COLO829 (cell line): ENCODE measurements around the gene P4HB.

Experiments
- DNase-seq: peaks from one replicate; pipeline ENCODE4 v3.0.0; 2012; ENCODE audit warnings: low spot score

Gene P4HB

GRCh38 chr17:81868674-81869220 lies 8.4 kb upstream of the P4HB start:
- no peak for DNase-seq

DNA sequence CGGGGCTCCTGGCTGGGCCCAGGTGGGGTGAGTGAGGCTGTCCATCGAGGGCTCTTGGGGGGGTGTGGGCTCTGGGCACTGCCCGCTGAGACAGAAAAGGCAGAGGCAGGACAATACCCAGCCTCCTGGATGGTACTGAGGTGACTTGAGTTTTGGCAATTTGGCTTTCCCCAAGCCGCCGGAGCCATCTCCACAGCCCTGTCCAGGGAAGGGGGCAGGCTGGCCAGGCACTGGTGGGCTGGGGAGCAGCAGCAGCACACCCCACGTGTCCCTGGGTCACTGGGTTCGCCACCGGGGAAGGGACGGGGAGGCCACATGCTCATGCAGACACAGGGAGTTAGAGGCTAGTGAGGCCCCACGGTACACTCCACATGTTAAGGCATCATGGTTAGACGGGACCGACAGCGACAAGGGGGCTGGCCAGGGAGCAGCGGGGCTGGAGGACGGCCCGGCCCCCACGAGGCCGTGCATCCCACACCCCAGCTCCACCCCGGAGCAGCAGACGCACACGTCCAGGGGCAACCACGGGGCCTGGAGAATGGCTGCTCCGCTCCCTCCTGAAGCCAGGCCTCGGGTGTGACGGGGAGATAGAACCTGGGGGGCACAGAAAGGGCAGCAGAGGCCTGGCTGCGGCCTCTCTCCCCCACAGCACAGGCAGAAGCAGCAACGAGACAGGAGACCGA lies 7.8 kb upstream of the P4HB start:
- no peak for DNase-seq

DNA sequence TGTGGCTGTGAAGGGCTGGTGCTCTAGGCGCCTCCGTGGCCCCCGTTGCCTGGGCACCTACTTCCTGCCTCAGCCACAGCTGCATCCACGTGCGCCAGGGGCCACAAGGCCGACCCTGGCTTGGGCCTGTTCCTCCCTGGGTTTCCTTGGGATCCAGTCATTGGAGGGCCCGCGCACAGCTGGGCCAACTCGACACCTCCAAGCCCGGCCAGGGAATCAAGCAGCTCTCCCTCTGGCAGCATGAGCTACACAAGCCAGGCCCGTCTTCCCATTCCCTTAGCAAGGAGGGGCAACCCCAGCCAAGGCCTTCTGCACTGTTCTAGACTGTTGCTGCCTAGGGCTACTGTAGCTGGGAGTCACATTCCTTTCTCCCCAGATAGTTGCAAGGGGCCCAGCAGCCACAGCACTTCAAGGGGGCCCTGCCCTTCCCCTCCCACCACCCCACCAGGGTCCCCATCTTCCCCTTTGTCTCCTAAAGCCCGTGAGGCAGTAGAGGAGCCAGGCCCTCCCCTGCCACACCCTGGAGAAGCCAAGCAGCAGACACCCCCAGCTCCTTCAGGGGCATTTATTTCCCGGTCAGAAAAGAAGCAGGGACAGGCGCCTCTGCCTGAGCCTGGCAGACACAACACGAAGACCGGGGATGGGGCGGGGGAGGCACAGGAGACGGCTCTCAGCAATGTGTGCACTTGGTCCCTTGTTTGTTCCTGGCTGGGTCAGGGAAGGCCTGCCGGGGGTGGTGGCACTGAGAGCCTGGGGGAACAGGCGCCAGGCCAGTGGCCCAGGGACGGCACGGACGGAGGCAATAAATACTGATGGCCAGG lies 7.0 kb upstream of the P4HB start:
- DNase-seq = no peak

DNA sequence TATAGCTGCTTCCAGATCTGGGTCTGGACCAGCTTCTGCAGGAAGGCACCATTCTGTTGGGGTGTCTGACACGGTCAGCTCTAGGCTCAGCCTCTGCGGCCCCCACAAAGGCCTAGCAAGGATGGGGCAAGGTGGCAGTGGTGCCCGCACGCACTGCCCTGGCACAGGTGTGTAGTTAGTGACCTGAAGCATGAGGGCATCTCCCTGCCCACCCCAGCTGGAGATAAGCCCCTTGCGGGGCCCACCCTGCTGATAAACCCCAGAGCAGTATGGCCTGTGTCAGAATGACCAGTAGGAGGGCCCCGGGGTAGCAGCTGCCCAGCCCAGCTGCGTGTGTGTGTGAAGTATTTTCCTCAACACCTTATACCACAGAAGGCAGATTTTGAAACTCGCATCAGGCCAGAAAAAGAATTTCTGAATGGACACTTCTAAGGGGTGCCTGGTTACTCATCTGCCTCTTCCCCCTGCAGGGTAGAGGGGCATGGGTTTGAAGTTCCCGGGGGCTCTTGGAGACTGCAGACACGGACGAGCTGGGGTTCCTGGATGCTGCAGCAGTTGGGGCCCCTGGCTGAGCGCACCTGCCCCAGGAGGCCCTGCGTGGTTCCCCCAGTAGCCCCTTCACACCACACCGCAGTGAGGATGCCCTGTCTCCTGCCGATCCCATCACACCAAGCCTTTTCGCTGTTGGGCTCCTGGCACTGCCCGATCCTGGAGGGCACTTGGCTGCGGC lies 6.3 kb upstream of the P4HB start:
- no peak for DNase-seq

DNA sequence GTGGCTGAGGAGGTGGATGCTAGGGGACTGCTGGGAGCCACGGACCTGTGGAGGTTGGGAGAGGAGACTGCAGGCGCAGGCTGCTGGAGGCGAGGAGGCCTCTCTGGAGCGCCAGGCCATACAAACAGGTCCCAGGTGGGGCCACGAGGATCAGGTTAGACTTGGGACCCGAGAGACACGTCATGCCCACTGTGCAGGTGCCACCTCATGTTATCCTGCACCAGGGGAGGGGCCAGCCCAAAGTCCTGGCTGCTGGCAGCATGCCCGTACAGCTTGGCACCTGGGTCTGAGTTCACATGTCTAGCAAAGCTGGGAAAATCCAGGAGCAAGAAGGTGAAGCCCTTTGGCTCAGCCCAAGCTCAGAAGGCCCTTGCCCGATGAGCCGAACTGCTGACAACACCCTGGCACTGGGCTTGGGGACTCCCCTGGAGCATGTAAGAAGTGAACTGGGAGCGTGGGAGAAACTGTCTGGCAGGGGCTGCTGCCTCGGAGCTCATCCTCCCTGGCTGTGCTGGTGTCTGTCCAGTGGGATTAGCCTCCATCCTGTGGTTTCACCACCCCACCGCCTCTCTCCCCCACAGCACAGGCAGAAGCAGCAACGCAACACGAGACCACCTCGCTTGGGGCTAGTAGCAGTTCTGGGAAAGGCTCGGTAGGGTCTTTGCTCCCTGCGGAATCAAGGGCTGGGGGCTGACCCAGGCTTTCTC lies 5.6 kb upstream of the P4HB start:
- no peak for DNase-seq

DNA sequence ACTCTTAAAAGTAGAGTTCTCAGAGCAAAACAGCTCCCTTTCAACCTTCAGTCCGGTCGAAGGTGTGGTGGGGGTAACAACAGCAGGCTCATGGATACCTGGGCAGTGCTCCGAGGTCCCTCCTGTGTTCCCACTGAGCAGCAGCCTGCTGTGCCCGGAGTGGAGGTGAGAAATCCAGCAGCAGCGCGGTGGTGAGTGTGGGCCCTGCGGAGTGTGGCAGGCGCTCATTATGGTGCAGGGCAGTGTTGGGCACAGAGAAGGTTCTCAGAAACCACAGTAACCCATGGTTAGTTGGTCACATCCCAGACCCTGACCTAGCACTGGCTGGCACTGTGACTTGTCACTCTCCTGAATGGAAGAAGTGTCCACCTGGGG lies 5.0 kb upstream of the P4HB start:
- no peak for DNase-seq

GRCh38 chr17:81863833-81864768 lies 3.8 kb upstream of the P4HB start:
- DNase-seq = no peak

DNA sequence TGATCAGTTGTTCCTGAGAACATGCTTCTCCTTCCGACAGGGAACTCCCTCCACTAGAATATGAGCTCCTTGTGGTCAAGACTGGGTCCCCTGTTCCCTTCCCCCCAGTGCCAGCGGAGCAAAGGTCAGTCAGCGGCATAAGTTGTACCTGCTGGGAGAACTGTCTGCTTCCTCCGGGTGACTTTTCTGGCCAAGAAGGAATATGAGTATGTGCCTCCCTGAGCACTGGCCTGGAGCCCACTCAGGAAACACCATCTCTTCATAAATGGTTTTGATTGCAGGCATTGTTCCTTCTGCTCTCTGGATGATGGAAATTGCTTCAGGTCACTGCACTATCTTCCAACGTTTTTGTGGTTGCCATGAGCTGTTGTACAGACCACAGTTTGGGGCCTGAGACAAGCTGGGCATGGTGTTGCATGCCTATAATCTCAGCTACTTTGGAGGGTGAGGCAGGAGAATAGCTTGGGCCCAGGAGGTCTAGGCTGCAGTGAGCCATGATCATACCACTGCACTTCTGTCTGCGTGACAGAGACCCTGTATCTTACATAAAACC lies 2.9 kb upstream of the P4HB start:
- no peak for DNase-seq

DNA sequence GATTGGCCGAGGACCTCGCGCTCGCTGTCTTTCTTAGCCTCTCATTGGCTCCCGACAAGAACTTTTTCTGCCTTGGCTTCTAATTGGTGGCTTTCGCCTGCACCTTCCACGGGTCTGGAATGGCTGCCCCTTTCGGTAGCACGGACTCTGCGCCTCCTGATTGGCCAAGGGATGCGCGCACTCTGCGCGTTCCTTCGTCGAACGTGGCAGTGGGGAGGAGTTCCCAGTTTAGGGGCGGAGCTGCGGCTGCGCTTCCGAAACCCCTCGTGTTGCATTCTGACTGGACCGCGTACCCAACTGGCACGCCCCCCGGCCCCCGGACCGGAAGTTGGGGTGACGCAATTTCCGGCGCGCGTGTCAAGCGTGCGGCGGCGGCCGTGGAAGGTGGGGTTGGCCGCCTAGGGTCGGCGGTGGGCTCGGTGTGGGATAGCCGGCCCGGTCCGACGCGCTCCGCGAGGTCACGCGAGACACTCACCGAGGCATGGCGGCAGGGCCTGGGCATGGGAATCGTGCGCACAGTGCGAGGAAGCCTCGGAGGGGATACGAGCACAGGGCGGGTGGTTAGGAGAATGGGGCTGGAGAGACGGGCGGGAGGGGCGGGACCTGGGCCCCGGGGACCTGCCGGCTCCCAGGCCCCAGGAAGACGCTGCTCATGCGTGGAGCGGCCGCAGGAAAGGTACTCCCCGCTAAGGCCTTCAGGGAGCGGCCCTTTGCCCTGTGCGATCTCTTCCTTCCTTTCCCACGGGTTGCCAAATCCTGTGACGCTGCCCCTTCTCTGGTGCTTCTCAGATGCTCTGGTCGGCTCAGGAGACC lies 627 bp upstream of the P4HB start:
- DNase-seq = peak; percentile 98

DNA sequence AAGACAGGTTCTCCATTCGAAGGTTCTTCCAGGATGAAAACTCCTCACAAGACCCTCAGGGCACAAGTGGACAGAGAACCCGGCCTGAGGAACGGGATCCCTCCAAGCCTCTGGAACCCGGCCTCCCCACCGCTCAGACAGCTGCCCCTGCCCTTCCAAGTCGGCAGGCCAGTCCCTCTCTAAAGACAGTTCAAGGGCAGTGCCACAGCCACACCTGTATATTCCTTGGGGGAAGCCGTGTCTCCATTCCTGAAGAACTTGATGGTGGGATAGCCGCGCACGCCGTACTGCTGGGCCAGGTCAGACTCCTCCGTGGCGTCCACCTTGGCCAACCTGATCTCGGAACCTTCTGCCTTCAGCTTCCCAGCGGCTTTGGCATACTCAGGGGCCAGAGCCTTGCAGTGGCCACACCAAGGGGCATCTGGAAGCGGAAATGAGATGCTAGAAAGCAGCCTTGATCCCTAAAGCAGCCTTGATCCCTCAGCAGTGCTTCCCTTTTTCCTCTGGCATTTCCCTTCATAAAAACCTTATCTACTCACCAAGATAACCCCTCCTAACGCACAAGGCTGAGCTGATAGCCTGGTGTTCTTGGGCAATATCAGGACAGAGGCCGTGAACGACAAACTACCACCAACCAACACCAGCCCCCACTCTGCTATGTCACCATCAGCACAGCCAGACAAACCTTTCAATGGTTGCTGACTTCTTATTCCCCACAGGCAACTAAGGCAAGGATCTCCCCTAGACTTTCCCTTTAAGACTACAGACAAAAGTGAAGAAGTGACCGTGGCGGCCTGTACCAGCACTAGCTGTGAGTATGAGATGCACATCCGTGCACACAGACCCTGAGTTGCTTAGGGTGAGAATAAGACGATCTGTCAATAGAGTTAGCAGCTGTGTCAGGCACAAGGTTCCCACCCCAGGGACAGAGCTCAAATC lies 1.1 kb downstream of the P4HB start:
- DNase-seq = no peak

GRCh38 chr17:81858170-81858966 lies 2.0 kb downstream of the P4HB start:
- no peak for DNase-seq

DNA sequence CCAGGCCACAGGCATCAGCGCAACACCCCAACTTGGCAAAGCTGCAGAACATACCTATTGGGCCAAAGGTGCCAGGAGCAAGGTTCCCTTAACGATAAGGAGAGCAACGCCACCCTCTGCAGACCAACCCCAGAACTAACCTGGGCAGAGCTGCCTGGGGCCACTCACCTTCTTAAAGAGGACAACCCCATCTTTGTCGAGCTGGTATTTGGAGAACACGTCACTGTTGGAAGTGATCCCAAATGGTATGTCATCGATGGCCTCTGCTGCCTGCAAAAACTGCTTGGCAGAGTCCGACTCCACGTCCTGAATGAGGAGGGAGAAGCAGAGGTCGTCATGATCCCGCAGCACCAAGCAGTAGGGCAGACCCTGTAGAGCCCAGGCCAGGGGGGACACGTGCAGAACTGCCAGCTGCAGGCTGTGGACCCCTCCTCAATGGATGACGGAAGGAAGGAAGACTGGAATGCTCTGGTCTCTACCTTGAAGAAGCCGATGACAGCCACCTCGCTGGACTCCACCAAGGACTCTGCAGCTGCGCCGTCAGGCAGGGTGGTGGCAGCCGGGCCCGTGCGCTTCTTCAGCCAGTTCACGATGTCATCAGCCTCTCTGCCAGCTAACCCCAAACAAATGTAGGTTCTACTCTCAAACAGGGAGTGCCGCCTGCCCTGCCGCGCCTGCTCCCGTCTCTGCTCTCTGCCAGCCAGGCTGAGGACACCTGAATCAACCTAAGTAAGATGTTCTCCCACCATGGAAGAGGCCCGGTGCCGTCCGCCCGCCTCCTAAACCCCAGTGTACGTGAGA lies 5.2 kb downstream of the P4HB start:
- DNase-seq = no peak

DNA sequence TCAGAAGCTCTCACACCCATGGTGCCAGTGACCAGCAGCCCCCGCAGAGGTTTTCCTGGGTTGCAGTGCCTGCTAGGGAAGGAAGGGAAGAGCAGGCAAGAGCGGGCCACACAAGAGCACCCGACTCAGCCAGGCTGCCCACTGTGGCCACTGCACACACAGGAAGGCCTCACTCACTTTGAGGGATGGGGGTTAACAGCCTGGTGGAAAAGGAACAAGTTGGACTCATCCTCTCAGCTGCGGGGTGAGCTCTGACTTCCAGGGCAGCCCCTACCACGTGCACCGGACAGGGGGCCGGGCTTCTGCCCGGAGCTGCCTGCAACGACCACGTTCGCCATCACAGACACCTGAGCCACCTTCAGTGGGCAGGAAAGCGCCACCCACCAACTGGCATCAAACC lies 8.1 kb downstream of the P4HB start:
- no peak for DNase-seq

GRCh38 chr17:81851423-81851822 lies 8.9 kb downstream of the P4HB start:
- no peak for DNase-seq

DNA sequence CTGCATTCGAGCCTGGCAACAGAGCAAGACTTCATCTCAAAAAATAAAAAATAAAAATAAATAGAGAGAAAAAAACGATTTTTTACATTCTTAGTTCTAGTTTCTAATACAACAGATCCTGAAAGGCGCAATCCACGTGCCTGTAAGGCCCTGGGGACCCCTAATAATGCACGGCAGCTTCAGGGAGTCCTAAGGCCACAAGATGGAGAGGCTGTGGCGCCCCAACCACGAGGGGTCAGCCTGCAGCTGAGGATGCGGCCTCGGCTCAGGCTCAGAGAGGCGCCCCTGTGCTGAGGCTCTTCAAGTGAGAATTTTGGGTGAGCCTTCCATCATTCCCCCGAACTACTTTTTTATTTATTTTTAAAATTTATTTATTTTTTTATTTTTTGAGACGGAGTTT lies 10.9 kb downstream of the P4HB start:
- no peak for DNase-seq

- DNase-seq = no peak
Measured at GRCh38 chr17:81846743-81847689, 13.3 kb downstream of the P4HB start.
